Esophagus squamous epithelium (tissue), 5 donors: Measurements from ENCODE around the gene DDX20. TPM values are rescaled to one million over a fixed set of nuclear protein-coding genes. Genes with fewer than 3 reads are reported as not detected.

Experiments used
- DNase-seq: peaks from one replicate; lab custom pipeline; 2025; lab: John Stamatoyannopoulos, UW
- H3K27ac ChIP-seq, 4 donors: fragments of 200-600 bp; sonication (generic); one replicate each; pipeline ENCODE4 v1.5.1; 2016 to 2019; ENCODE audit warnings: mild to moderate bottlenecking in 1 of 4
- H3K27me3 ChIP-seq, 4 donors: fragments of 200-600 bp; sonication (generic); 1 replicate in 3 of 4; 2 replicates in 1 of 4; pipeline versions ENCODE4 v1.5.1 to v1.6.0; 2017 to 2021; ENCODE audit warnings: antibody characterized with exemption in 1 of 4
- H3K36me3 ChIP-seq, 3 donors: fragments of 200-600 bp; sonication (generic); one replicate each; pipeline ENCODE4 v1.5.1; 2016 to 2019
- H3K4me1 ChIP-seq, 3 donors: fragments of 200-600 bp; sonication (generic); one replicate each; pipeline ENCODE4 v1.5.1; 2017 to 2019
- H3K4me3 ChIP-seq, 4 donors: fragments of 200-600 bp; sonication (generic); 1 replicate in 3 of 4; 2 replicates in 1 of 4; pipeline ENCODE4 v1.5.1; 2016 to 2019; ENCODE audit warnings: mild to moderate bottlenecking in 2 of 4, moderate library complexity in 1 of 4
- H3K9me3 ChIP-seq, 3 donors: fragments of 200-600 bp; sonication (generic); one replicate each; pipeline ENCODE4 v1.5.1; 2016 to 2019
- POLR2A ChIP-seq, 4 donors: fragments of 450-650 bp; IDR thresholded peaks; one replicate each; pipeline ENCODE4 v1.6.1; 2017; ENCODE audit warnings: antibody characterized with exemption in 4 of 4, mild to moderate bottlenecking in 4 of 4, moderate library complexity in 3 of 4
- WGBS, 2 donors: methylation state at CpG; one replicate each; pipeline ENCODE4 v1.1.5; 2018; 5-methylcytosine and 5-hydroxymethylcytosine counted together
- intact Hi-C: fragments of 100-400 bp; cut with DNase I; formaldehyde crosslinking; loops from one replicate; pipeline ENCODE4 v1.15.0; 2022
- total RNA-seq, 4 donors: library from RNA; depleted of rRNA; stranded (reverse); fragments of >200 nt; gene quantifications; one replicate each; pipeline ENCODE4 v1.1.0, GENCODE V29; 2016
- TF ChIP-seq, protein P1 (sequence below), 6 experiments: fragments of 450-650 bp in 4 of 6; fragments of 200-600 bp in 2 of 6; sonication (generic) in 2 of 6; IDR thresholded peaks; one replicate each; pipeline ENCODE4 v1.5.1; 2016 to 2019; ENCODE audit warnings: antibody characterized with exemption in 6 of 6, mild to moderate bottlenecking in 4 of 6, moderate library complexity in 4 of 6
- donor health status: DM: yes; HTN: yes; CAD: no.

Gene DDX20
- total RNA-seq, 4 donors from 2014 or later: 7.2 to 23.8 (median 11.5) TPM

DNA sequence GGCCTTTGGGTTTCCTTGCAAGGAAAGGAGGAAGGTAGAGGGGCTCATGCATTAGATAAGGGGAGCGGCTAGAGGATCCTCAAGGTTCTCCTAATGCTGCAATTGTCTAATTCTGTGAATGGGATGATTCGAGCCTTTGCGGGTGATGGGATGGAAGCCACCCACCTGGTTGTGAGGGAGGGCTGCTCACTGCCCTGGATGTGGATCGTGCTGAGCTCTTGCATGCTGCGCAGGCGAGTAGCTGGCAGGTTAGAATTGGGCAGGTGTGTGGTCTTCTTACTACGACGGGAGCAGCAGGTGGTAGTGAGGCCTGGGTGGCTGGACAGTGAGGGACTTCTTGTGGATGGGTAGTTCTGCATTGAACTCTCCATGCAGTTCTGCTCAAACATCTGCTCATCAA lies 21.2 kb downstream of the DDX20 start:
- no peak overlapping the region for H3K4me3 ChIP-seq
- H3K27me3 ChIP-seq: no peaks in the 10 kb centered on the region
- TF ChIP-seq, protein P1, sequence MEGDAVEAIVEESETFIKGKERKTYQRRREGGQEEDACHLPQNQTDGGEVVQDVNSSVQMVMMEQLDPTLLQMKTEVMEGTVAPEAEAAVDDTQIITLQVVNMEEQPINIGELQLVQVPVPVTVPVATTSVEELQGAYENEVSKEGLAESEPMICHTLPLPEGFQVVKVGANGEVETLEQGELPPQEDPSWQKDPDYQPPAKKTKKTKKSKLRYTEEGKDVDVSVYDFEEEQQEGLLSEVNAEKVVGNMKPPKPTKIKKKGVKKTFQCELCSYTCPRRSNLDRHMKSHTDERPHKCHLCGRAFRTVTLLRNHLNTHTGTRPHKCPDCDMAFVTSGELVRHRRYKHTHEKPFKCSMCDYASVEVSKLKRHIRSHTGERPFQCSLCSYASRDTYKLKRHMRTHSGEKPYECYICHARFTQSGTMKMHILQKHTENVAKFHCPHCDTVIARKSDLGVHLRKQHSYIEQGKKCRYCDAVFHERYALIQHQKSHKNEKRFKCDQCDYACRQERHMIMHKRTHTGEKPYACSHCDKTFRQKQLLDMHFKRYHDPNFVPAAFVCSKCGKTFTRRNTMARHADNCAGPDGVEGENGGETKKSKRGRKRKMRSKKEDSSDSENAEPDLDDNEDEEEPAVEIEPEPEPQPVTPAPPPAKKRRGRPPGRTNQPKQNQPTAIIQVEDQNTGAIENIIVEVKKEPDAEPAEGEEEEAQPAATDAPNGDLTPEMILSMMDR (IDR thresholded peaks at IDR 0.05): no peak
- no peak for TF ChIP-seq POLR2A (IDR thresholded peaks at IDR 0.05)
- no peaks in the 10 kb centered on the region for H3K9me3 ChIP-seq
- no peak overlapping the region for H3K27ac ChIP-seq
- H3K4me1 ChIP-seq: no peaks in the 10 kb centered on the region
- intact Hi-C loops: no loop called here
- no peak for DNase-seq
- H3K36me3 ChIP-seq: peaks cover 0 to 6% (median 0%) of the 10 kb centered on the region in 3 donors
- WGBS, 2 donors: 91 to 98% methylated on average over 4 to 6 of the region's 8 CpGs

DNA sequence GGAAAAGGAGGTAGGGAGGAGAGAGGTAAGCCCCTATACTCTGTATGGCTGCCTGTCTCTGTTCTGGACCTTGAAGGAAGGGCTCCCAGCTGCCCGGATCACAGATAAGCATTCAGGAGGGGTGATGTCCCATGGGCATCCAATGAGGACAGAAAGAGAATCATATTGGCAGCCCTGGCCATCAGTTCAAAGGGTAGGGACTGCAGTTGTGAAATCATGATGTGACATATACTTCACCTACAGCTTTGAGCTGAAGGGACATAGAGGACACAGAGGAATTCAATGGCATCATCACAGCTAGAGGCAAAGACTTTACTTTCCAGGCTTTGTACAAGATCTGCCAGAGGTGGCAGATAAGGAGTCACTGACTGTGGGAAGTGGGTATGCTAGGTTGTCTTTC lies 21.6 kb downstream of the DDX20 start:
- TF ChIP-seq, protein P1 (IDR thresholded peaks at IDR 0.05): no peak
- TF ChIP-seq POLR2A (IDR thresholded peaks at IDR 0.05): no peak
- Histone ChIP-seq H3K9me3 (no peaks in the 10 kb centered on the region), H3K27me3 (no peaks in the 10 kb centered on the region), H3K4me3 (no peak overlapping the region), H3K36me3 (peaks cover 0 to 6% (median 0%) of the 10 kb centered on the region in 3 donors), H3K4me1 (no peaks in the 10 kb centered on the region), H3K27ac (no peak overlapping the region)
- DNase-seq: no peak
- WGBS, 2 donors: 67 to 100% methylated on average over 1 of the region's 1 CpG
- intact Hi-C loops: no loop called here

DNA sequence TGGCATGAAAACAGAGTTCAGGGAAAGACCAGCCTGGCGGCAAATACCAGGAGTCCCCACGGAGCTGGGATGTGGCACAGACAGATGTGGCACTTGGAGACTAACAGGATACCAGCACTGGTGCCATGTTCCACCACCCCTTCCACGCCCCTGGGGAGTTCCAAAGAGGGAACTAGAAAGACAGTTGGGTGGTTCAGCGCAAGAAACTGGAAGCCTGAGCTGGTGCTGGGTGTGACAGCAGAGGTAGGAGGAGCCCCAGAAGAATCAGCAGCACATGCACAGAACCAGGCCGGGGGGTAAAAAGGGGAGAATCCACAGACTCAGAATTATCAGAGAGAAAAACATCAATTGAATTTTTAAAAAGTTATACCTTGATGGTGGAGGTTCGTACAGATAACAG lies 22.4 kb downstream of the DDX20 start:
- H3K36me3 ChIP-seq: peaks cover 0 to 6% (median 0%) of the 10 kb centered on the region in 3 donors
- H3K4me3 ChIP-seq: no peak overlapping the region
- TF ChIP-seq POLR2A (IDR thresholded peaks at IDR 0.05): no peak
- TF ChIP-seq, protein P1 (IDR thresholded peaks at IDR 0.05): no peak
- 82% methylated on average over 6 of the region's 6 CpGs for WGBS, 2 donors
- intact Hi-C loops: no loop called here
- DNase-seq: no peak
- H3K9me3 ChIP-seq: no peaks in the 10 kb centered on the region
- H3K27me3 ChIP-seq: no peaks in the 10 kb centered on the region
- H3K4me1 ChIP-seq: no peaks in the 10 kb centered on the region
- no peak overlapping the region for H3K27ac ChIP-seq

DNA sequence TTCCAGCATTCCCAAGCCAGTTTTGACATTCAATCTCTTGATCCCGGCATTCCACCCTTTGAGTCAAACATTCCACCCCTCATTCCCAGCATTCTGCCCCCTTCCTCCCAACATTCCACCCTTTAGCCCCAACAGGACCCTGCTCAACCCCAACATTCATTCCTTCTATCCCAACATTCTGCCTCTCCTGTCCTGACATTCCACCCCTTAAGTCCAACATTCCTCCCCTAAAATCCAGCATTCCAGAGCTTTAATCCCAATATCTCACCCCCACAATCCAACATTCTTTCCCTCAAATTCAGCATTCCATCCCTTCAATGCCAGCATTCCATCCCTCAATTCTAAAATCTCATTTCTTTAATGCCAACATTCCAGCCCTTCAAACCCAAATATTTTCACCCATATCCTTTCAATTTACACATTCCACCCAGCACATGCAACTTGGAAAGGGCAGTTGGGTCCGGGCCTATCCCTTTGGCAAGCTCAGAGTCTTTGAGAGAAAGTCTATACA lies 22.9 kb downstream of the DDX20 start:
- Histone ChIP-seq H3K27ac (no peak overlapping the region), H3K4me3 (no peak overlapping the region), H3K27me3 (no peaks in the 10 kb centered on the region), H3K36me3 (peaks cover 0 to 6% (median 0%) of the 10 kb centered on the region in 3 donors), H3K4me1 (no peaks in the 10 kb centered on the region), H3K9me3 (no peaks in the 10 kb centered on the region)
- no peak for DNase-seq
- 80 to 83% methylated on average over 2 of the region's 2 CpGs for WGBS, 2 donors
- intact Hi-C loops: no loop called here
- no peak for TF ChIP-seq POLR2A (IDR thresholded peaks at IDR 0.05)
- TF ChIP-seq, protein P1 (IDR thresholded peaks at IDR 0.05): no peak

DNA sequence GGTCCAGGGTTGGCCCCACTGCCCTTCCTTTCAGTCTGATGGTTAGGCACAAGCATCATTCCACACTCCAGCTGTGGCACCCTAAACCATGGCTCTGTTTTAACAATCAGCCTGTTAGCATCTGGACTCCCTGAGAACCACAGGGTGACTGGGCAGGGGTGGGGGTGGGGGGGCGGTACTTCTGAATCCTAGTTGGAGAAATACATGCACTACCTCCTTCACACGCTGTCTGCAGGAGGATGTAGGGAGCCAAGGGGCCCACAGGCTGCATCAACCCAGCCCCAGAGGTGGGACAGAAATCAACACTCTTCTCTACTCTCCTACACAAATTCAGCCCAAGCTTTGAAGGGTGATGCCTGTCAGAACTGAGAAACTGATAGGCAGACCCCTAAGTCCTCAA lies 23.8 kb downstream of the DDX20 start:
- TF ChIP-seq POLR2A (IDR thresholded peaks at IDR 0.05): no peak
- TF ChIP-seq, protein P1 (IDR thresholded peaks at IDR 0.05): no peak
- H3K9me3 ChIP-seq: no peaks in the 10 kb centered on the region
- no peak for DNase-seq
- 40 to 100% methylated on average over 1 of the region's 2 CpGs for WGBS, 2 donors
- H3K27ac ChIP-seq: no peak overlapping the region
- no peak overlapping the region for H3K4me3 ChIP-seq
- no peaks in the 10 kb centered on the region for H3K4me1 ChIP-seq
- intact Hi-C loops: no loop called here
- H3K27me3 ChIP-seq: no peaks in the 10 kb centered on the region
- H3K36me3 ChIP-seq: peaks cover 0 to 6% (median 0%) of the 10 kb centered on the region in 3 donors
